HG03469 (cell line): Measurements from ENCODE around the gene TSEN54.

Experiments
- ATAC-seq: cut with Tn5 transposase; IDR thresholded peaks from one replicate; pipeline ENCODE4 v1.9.1; 2021; ENCODE audit warnings: mild to moderate bottlenecking, moderate library complexity, moderate number of reproducible peaks; ENCODE audit not compliant: unreplicated experiment

TSEN54 gene

DNA sequence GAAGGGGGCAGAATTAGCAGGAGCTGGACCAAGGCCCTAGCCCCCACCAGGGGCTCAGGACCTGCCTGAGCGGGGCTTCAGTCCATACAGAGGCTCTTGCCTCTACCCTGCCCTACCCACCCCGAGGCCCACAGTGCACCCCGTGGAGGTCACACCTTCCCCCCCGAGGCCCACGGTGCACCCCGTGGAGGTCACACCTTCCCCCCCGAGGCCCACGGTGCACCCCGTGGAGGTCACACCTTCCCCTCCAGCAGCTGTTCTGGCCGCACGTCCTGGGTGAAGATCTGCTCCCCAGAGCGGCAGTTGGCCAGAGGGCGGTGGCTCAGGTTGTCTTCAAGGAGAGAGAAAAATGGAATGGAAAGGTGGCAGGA, 12.4 kb upstream of the TSEN54 start:
- no peak for ATAC-seq

DNA sequence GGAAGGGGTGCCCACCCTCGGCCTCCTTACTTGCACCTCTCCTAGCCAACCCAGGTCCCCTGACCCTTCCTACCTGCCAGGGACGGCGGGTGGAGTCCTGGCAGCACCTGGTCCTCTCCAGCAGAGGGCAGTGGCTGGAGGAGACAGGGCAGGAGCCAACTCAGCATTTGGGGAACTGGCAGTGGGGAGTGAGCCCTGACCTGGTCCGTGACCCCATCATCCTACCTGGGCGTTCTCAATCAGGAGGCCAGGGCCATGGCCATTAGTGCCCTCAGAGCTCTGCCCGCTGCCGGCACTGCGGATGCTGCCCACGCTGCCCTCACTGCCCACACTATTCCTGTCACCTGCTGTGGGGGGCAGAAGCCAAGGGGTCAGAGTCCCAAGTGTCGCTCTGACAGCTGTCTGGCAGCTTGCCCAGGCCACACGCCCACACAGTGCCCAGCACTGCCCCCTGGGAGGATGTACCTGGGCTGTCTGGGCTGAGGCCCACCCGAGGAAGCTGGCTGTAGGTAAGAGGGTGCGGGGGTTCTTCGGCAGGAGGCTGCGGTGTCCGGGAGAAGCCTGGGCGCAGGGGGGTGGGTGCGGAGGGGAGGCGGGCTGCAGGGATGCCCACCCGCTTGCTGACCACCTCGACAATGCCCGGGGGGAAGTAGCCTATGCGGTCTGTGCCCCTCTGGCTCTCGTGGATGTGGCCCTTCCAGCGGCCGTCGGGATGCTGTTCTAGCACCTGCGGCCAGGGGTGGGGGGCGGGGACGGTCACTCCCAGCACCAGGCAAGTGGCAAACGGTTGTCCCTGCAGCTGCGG, 11.8 kb upstream of the TSEN54 start:
- no peak for ATAC-seq

DNA sequence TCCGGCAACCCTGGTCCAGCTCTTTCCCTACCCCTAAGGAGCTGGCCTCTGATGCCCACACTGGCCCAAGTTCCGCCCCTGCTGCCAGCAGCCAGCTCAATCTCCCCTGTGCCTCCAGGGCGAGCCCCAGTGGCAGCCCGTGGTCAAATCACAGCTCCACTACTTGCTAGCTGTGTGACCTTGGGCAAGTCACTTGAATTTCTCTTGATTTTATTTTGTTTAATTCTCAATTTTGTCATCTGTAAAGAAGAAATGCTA, 11.2 kb upstream of the TSEN54 start:
- ATAC-seq, result no peak

DNA sequence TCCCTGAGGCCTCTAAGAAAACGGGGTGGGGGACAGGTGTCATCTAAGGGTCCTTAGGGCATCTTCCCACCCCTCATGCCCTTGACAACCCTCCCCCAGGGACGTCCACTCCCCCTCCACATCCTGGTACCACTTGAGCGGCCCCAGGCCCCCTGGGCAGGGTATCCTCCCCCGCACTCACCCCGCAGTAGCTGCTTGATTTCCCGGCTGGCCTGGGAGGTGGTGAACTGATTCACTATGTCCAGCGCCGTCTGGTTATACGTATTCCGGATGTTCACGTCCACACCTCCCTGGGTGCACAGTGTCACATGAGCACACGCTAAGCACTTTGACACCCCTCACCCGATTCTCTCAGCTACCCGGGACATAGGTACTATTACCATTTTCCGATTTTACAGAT, 10.7 kb upstream of the TSEN54 start:
- ATAC-seq, result no peak

DNA sequence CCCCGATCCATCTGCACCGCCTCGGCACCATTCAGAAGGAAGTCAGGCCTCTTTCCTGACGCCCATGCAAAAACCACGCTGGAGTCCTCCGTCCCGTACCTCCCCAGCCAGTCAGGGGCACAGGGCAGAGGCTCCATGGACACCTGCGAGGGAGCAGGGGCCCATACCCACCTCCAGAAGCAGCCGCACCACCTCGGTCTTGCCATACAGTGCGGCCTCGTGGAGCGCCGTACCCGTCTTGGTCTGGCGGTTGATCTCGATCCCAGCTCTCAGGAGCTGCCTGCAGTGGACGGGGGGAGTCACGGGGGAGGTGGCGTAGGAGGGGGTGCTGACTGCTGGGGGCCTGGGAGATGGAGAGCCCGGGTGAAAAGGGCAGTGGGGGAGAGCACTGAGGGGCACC, 10.2 kb upstream of the TSEN54 start:
- no peak for ATAC-seq

DNA sequence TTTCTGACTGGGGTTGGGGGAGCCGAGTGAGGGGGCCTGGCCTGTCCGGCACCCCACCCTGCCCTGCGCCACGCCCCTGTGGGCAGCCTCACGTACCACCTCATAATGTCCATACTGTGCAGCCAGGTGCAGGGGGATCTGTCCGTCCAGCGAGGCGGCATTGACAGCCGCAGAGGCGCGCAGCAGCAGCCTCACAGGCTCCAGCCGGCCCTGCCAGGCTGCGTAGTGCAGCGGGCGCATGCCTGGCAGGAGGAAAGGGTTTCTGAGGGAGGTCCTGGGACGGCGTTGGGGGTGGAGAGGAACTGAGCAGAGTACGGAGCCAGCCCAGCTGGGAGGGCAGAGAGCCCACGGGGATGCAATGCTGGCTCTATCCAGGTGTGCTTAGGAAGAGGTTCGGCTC, 9.4 kb upstream of the TSEN54 start:
- ATAC-seq, result no peak

DNA sequence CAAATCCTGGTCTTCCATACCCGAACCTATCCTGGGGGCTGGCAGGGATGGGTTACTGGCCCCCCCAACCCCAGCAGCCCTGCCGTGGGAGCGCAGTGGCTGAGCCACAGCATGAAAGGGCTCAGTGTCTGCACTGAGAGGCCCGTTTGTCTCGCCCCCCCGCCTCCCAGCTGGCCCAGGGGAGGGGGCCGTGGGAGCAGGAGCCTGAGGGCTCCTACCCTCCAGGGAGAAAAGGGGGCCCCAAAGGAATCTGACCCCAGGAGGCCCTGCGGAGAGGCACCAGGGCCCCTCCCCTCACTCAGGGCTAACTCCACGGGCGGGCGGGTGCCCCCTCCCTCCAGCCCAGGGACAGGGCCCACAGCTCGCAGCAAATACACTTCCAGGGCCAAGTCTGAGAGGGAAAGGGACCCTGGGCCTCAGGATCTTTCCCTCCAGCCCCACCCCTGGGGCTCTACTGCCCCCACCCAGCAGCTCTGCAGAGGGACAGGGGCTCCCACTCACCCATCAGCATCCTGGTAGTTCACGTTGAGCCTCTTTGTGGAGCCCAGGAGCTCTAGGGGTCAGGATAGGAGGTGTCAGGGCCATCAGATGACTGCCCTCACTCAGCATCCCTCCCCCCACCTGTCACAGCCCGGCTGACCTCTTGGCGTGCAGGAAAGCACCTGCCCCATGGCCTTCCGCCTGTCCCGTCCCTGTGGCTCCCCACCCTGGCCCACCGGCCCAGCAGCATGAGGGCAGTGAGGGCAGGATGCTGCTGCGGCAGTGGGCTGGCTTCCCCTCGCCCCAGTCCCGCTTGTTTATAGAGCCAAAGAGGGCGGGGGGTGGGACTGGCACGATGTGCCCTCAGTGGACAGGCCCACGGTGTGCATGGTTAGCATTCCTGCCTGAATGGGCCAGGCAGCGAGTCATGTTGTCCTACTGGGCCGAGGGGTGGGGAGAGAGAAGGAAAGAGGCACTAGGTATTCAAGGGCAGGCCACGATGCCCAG, 8.3 kb upstream of the TSEN54 start:
- ATAC-seq, result no peak

DNA sequence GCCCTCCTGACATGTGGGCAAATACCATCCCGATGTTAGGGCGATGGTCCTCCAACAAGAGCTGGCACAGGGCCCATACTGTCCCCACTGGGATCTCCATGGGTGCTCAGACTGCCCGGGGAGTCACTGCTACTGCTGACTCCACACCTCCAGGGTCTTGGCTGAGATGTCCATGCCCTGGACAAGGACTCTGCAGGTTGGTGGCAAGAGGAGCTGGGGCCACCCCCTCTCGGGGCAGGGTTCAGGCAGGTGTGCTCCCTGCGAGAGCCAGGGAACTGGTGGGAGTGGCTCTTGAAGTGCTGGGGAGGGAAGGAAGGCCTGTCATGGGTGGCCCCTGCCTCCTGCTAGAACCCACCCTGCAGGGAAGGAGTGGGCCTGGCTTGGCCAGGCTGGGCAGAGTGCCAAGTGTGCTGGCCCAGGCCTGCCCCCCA, 7.4 kb upstream of the TSEN54 start:
- ATAC-seq, result no peak

DNA sequence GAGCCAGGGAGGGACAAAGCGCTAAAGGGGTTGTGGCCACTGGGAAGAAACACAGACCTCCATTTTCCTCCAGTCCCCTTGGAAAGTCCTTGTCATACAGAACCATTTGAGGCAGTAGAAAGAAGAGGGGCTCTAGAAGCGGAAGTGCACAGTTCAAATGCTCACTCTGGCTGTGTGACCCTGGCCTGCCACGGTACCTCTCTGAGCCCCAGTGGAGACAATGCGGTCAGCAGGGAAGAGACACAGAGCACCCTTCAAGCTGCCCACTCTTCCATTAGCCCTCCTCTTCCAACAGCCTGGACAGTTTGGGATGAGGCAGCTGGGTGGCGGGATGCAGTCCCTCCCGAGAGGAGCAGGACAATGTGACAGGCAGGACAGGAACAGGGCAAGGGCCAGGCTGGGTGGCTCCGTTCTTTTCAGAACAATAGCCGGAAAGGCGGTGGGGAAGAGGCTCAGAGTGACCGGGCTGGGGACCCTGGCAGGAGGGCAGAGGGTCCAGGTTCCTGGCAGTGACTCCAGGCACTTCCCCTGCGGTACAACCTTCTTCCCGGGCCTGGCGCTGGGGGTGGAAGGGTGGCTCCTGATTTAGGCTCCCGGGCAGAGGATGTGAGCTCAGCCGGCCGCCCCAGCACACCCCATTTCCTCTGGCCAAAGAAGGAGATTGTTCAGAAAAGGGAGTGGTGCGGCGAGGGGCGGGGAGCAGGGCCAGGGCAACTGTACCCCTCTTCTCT, 6.6 kb upstream of the TSEN54 start:
- ATAC-seq, result no peak

DNA sequence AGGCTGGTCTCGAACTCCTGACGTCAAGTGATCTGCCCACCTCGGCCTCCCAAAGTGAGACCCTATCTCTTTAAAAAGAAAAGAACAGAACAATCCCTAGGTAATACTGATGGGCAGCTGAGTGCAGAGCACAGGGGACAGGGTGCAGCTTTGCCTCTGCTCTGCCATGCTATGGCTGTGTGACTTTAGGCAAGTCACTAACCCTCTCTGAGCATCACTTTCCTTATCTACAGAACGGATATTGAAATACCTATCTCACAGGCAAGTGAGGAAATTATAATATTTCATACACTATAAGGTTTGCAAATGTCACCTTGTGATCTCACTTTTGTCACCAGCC, 5.1 kb upstream of the TSEN54 start:
- no peak for ATAC-seq

DNA sequence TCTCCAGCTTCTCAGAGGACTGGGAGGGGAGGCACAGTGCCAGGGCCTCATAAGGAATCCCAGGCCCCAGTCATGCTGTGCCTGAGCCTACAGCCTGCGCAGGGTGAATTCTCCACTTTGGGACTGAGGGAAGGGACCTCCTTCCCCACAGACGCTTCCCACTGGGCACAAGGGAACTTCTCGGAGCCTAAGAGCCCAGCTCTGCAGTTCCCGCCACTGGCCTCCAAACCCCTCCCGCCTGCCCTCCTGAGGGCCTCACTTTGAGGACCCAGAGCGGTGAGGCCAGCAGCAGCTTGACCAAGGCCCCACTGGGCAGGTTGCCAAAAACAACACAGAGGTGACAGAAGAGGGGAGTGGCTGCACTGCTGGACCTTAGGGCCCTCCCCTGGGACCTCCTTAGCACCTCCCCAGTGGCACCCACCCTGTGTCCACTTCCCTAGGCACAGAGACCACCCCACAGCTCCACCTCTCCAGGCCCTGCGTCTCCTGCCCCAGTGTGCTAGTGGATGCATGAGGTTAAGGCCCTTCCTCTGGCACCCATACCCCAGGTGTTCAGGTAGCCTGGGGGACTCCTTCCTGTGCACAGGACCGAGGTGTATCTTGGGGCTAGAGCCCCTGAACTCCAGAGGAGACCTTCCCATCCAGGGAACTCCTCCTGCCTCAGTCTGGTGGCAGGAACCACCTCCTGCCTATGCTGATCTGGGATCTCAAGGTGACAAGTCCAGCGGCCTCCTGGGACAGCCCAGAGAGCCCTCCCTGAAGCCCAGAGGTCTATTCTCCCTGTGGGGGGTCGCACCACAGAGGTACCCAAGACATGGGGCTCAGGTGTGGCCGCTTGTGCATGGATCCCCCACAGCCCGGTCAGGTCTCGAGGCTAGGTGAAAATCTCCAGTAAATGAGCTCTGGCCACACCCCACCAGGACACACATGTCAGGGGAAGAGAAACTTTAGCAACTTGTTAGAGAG, 4.4 kb upstream of the TSEN54 start:
- ATAC-seq, result no peak

DNA sequence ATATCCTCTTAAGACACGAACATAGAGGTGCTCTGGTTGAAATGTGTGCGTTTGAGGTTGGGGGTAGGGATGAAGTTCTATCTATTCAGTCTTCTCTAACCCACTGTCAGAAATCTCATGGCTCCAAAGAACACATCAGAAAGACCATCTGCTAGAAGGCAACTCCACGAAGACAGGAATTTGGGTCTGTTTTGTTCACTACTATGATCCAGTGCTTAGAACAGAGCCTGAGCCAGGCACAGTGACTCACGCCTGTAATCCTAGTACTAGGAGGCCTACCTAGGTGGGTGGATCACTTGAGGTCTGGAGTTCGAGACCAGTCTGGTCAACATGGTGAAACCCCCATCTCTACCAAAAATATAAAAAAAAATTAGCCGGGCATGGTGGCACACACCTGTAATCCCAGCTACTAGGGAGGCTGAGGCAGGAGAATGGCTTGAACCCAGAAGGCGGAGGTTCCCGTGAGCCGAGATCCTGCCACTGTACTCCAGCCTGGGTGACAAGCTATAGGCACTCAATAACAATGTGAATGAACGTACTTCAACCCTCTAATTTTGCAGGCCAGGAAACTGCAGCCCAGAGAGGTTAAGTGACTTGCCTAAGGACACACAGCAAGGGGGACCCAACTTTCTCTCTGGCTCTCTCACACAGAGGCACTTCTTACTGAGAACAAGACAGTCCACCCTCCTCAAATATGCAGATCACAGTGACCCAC, 3.2 kb upstream of the TSEN54 start:
- ATAC-seq, result no peak

DNA sequence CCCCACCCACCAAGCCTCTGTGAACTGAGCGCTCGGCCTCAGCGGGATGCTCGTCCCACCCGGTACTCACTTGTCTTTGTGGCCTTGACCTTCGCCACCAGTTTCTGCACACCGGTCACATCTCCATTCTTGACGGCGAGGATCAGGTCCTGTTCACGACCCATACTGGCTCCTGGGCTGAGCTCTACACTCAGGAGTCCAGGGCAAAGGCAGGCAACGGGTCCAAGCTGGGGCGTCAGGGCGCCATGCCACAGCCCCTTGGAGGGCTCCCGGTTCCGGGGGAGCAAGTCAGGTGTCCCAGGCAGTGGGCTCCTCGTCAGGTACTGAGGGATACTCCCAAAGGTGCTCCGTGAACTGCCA, 2.7 kb upstream of the TSEN54 start:
- no peak for ATAC-seq

DNA sequence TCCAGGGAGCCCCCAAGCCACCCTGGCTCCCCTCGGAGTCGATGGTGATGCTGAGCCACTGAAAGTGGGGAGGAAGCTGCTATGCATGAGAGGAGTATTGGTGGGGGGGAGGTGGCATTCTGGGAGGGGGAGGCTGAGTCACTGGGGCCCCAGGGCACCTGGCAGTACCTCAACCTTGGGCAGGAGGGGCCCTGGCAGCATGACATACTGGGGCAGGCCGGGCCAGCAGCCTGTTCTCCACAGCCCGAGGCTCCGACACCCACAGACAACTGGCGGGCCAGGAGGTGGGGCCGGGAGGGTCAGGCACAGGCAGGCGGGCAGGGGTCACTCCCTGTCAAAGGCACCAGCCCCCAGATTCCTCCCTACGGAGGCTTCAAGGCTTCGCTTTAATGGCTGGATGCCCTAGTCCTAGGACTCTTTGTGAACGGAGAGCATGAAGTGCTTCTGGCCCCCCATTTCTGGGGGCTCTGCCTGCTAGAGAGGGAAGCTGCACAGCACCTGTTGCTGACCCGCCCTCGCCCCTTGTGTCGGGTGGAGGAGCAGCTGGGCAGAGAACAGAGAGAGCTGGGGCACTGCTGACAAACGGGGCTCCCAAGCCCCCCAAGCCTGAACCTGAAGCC, 1.9 kb upstream of the TSEN54 start:
- ATAC-seq, result no peak

DNA sequence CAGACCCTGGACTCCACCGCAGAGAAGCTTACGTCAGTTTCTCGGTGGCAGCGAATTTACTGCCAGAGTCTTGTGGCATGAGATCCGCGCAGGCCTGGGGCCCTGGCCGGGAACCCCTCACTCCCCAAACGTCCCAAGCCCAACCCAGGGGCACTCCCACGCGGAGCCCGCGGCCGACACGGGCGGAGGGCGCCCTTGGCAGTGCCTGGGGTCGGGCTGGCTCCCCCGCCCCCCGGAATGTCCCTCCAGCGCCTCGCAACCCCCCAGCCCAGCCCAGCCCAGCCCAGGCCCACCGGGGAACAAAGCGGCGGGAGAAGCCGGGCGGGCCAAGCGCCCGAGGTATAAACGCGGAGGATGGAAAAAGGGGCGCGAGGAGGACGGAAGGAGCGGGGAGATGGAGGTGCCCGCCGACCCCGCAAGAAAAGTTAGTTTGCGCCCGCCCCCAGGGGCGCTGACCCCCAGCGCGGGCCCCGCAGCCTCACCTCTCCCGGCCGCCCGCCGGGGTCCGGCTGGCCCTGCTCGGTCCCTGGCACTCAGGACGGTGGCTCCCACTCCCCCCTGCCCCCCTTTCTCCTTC, 1.3 kb upstream of the TSEN54 start:
- no peak for ATAC-seq

DNA sequence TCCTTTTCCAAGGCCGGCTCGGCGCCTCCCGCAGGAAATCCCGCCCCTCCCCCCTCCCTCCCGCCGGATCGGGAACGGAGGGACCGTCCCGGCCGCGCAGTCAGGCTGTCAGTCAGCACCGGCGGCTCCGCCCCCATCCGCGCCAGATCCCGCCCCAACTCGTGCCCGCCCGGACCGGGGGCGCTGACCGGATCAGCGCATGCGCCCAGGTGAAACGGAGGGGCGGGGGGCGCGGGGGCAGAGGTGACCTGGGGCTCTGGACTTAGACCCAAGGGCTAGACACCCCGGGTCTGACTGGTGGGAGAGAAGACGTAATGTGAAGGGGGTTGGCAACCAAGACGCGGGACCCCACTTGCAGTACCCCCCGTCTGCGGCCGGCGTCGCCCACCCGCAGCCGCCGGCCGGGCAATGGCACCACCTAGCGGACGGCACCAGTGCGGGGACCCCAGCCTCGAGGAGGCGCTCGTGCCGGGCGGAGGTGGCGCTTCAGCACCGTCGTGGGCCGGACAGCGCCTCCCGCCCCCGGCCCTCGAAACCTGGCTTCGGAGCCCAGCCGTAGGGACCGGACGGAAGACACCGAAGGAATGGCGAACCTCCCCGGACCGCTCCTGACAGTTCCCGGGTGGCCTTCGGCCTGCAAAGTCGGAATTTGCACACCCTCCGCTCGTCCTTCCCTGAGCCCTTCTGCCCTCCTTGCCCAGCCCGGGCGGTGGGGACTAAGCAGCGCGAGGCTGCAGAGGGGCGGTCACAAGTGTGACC, 653 bp upstream of the TSEN54 start, which contains the start of gene CASKIN2:
Gene CASKIN2 (minus strand): TSS at position 42 of the 759 bp plus-strand sequence. CDS start 1,733 bp downstream, outside the sequence.
- no peak for ATAC-seq

DNA sequence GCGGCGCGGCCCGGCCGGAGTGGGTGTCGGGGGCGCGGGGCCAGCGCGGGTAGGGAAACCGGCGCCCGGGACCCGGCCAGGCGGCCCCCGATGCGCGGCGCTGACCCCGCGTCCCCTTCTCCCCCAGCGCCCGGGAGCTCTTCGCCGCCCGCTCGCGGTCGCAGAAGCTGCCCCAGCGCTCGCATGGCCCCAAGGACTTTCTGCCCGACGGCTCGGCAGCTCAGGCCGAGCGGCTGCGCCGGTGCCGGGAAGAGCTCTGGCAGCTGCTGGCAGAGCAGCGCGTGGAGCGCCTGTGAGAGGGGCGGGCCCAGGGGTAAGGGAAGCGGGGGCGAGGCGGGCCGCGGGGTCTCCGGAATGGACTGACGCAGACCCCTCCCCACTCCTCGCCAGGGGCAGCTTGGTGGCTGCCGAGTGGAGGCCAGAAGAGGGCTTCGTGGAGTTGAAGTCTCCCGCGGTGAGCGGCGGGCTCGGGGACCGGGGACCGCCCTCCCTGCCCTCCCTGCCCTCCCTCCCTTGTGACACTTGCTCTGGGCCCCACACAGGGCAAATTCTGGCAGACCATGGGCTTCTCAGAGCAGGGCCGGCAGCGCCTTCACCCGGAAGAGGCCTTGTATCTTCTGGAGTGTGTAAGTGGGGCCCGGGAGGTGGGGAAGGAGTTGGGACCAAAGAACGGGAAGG, 430 bp downstream of the TSEN54 start:
- no peak for ATAC-seq
